GM12878 (cell line): ENCODE data around the gene SLC25A11. TPM values are rescaled to one million over a fixed set of nuclear protein-coding genes. Genes with fewer than 3 reads are reported as not detected.

ENCODE experiments used
- BCL3 ChIP-seq: IDR thresholded peaks from 2 replicates; pipeline ENCODE4 v1.6.1; 2011; ENCODE audit warnings: borderline replicate concordance, low read depth, mild to moderate bottlenecking, moderate library complexity, low read length; ENCODE audit not compliant: insufficient read depth, poor library complexity, severe bottlenecking
- BCLAF1 ChIP-seq: fragments of 450-650 bp; IDR thresholded peaks from 2 replicates; pipeline ENCODE4 v1.6.1; 2017; ENCODE audit warnings: antibody characterized with exemption, mild to moderate bottlenecking, moderate library complexity
- CEBPZ ChIP-seq: fragments of 150-350 bp; IDR thresholded peaks from 2 replicates; pipeline ENCODE4 v1.6.1; 2016; ENCODE audit warnings: low read depth, low read length
- CHD4 ChIP-seq: fragments of 200-600 bp; sonication (generic); IDR thresholded peaks from 2 replicates; pipeline ENCODE4 v1.6.1; 2016; ENCODE audit warnings: mild to moderate bottlenecking
- ETV6 ChIP-seq, 2 experiments: fragments of 450-650 bp in 1 of 2; IDR thresholded peaks in 1 of 2; conservative IDR thresholded peaks in 1 of 2; 2 replicates each; pipeline ENCODE4 v1.6.1; 2014; ENCODE audit warnings: antibody characterized with exemption in 1 of 2, borderline replicate concordance in 1 of 2, low read depth in 1 of 2, mild to moderate bottlenecking in 1 of 2, moderate library complexity in 1 of 2
- MEF2B ChIP-seq: fragments of 450-650 bp; IDR thresholded peaks from 2 replicates; pipeline ENCODE4 v1.6.1; 2018; ENCODE audit warnings: mild to moderate bottlenecking, moderate library complexity; ENCODE audit not compliant: partially characterized antibody, poor library complexity, severe bottlenecking
- NR2C2 ChIP-seq: IDR thresholded peaks from 2 replicates; pipeline ENCODE4 v1.6.1; 2011; ENCODE audit warnings: borderline replicate concordance, low read depth; ENCODE audit not compliant: control insufficient read depth, insufficient read length
- PBX3 ChIP-seq: IDR thresholded peaks from 2 replicates; pipeline ENCODE4 v1.6.1; 2011; ENCODE audit warnings: mild to moderate bottlenecking, low read depth, low read length, moderate library complexity; ENCODE audit not compliant: insufficient replicate concordance
- SMAD5 ChIP-seq: IDR thresholded peaks from 2 replicates; pipeline ENCODE4 v1.6.1; 2016; ENCODE audit warnings: antibody characterized with exemption, low read depth
- SP1 ChIP-seq: IDR thresholded peaks from one replicate; pipeline ENCODE4 v1.6.1; 2011; ENCODE audit warnings: low read depth, low read length
- SREBF2 ChIP-seq: IDR thresholded peaks from 2 replicates; pipeline ENCODE4 v1.6.1; 2012; ENCODE audit warnings: mild to moderate bottlenecking, low read length
- STAT3 ChIP-seq: IDR thresholded peaks from 2 replicates; pipeline ENCODE4 v1.6.1; 2011; ENCODE audit warnings: low read depth, low read length, improper control_type of control experiment
- USF2 ChIP-seq: IDR thresholded peaks from 2 replicates; pipeline ENCODE4 v1.6.1; 2011; ENCODE audit warnings: low read depth, low read length, improper control_type of control experiment, borderline replicate concordance
- ZNF24 ChIP-seq: fragments of 450-650 bp; IDR thresholded peaks from 2 replicates; pipeline ENCODE4 v1.6.1; 2017; ENCODE audit warnings: antibody characterized with exemption, mild to moderate bottlenecking
- ZSCAN29 ChIP-seq: fragments of 450-650 bp; IDR thresholded peaks from 2 replicates; pipeline ENCODE4 v1.6.1; 2017; ENCODE audit warnings: mild to moderate bottlenecking, moderate library complexity
- polyA plus RNA-seq, 11 experiments: library from polyadenylated mRNA; depleted of rRNA in 4 of 11; unstranded in 6 of 11; stranded (reverse) in 5 of 11; fragments of >200 nt; fragmentation: Nextera tagmentation in 4 of 11; fragmentation: Illumina TruSeq in 1 of 11; extraction: Ambion mirVana in 4 of 11; extraction: Trizol in 1 of 11; gene quantifications; 1 replicate in 1 of 11; 2 replicates in 10 of 11; pipeline versions ENCODE4 v1.2.1 to v1.2.3, GENCODE V29; 2011 to 2016; ENCODE audit warnings: inconsistent platforms in 2 of 11, missing spikeins in 2 of 11, low read depth in 1 of 11
- total RNA-seq, 4 experiments: library from RNA; depleted of rRNA in 3 of 4; stranded (reverse); fragments of >200 nt in 3 of 4; fragmentation: Illumina TruSeq in 1 of 4; extraction: Trizol in 1 of 4; gene quantifications; 2 replicates each; pipeline versions ENCODE4 v1.2.1 to v1.2.3, GENCODE V29; 2013 to 2021

Gene SLC25A11
- total and polyA plus RNA-seq, 10 of the 15 experiments (the other 5 are each of a cell fraction or from before 2014, with no cell fraction given), result 5.8 to 142 (median 65.0) TPM

- no peak for TF ChIP-seq BCLAF1
- TF ChIP-seq BCL3, result peak; percentile 77
- peak; percentile 68; the same call in 1 of the 2 replicates for TF ChIP-seq SMAD5
- TF ChIP-seq ZSCAN29, result no peak
- no peak for TF ChIP-seq USF2
- TF ChIP-seq CHD4, result no peak
- TF ChIP-seq MEF2B, result no peak
- TF ChIP-seq ZNF24, result no peak
- TF ChIP-seq PBX3, result peak; percentile 75
- no peak for TF ChIP-seq CEBPZ
- no peak for TF ChIP-seq NR2C2
- peak; percentile 17 for TF ChIP-seq SP1
- TF ChIP-seq STAT3, result no peak
- 0 out of 4 replicates have a peak, but pooled peaks of 1 of the 2 experiments have one; percentile 28 for TF ChIP-seq ETV6 (conservative IDR thresholded peaks at IDR 0.05 in 1 of 2, IDR thresholded peaks at IDR 0.05 in 1 of 2; ENCODE audit: borderline replicate concordance in 1 of 2, low read depth in 1 of 2)
- no peak for TF ChIP-seq SREBF2
Observed at GRCh38 chr17:4949321-4950074, 9.7 kb upstream of the SLC25A11 start (continued).
